DMS153 treated with DMSO at 0.1 percent for 48 hours (cell line): ENCODE measurements around the gene C4orf33.
"Not testable (repeated sequence)": the region's sequence is repeated elsewhere in the genome, so short reads cannot be mapped to it uniquely, and the experiment has no call there.

Experiments used
- DNase-seq: peaks from one replicate; lab custom pipeline; 2025; ENCODE audit not compliant: unreplicated experiment; lab: John Stamatoyannopoulos, UW

C4orf33 gene

DNA sequence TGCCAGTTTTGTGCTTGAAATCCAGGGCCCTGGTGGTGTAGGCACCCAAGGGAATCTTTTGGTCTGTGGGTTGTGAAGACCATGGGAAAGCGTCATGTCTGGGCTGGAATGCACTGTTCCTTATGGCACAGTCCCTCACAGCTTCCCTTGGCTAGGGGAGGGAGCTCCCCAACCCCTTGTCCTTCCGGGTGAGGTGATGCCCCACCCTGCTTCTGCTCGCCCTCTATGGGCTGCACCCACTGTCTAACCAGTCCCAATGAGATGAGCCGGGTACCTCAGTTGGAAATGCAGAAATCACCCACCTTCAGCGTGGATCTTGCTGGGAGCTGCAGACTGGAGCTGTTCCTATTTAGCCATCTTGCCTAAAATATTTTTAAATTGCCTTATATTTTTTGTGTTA is 30.7 kb downstream of the C4orf33 start:
- DNase-seq = not testable (repeated sequence)

DNA sequence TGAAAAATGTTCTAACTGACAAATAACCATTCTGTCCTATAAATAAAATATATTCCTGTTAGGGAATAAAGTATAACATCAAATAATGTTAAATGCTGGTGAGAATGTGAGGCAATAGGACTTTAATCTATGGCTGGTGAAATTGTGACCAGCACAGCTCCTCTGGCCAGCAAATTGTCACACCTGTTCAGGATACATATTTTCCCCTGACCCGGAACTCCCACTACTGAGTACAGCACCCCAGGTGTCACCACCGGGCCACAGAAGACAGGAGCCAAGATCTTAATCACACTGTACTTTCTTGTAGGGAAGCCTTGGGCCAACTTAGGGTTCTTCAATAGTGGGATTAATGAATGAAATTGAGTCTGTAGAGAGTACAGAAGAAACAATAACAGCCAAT is 33.2 kb downstream of the C4orf33 start:
- DNase-seq = no peak

DNA sequence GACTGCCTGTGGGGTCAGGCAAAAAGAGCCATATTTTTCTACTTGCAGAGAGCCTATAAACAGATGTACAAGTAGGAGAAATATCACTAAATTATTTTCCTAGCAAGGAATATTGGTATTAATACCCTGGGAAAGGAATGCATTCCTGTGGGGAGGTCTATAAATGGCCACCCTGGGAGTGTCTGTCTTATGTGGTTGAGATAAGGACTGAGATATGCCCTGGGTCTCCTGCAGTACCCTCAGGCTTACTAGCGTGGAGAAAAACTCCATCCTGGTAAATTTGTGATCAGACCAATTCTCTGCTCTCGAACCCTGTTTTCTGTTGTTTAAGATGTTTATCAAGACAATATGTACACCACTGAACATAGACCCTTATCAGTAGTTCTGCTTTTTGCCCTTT is 35.4 kb downstream of the C4orf33 start:
- no peak for DNase-seq

DNA sequence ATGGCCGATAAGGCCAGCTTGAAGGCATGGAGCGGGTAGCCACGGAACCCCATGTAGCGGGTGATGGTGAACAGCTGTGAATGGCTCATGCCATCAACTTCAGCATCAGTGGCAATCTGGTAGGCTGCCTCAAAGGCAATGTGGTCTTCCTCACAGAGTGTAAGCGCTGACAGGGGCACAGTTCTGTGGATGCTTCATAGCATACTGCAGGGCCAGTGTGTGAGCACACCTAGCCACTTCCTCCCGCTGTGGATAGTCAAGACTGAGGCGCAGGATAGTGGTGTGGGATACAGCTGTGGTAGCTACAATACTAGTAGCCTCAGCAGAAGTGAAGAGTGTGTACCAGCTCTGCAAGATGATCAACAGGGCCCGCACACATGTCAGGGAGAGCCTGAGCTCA is 40.5 kb downstream of the C4orf33 start:
- DNase-seq = no peak

DNA sequence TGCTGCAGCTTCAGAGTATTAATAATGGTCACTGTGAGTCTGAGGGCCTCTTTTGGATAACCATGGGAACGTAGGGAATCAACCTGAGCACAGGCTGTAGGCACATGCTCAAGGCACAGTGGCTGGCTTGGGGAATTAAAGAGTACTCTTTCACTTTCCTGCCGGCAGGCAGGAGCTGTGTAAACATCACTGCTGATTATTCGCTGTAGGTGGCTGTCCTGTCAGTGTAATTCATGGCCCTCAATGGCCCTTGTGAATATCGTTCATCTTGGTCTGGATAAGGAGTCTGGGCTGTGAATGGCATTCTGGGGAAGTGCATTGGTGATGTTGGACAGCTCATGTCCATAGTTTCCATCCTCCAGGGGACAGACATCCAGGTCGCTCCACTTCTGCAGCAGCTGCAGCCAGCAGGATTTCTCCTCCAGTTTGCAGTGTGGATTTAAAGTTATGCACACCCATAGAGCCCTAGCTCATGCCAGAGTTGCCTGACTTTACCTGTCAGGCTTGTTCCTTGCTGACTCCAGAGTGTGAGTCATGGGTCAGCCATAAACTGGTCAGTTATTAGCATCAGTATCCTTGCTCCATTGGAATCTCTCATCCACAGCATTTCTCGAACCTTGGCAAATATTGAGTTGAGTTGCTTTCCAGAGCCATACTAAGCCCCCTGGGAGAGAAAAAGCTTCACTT is 43.0 kb downstream of the C4orf33 start:
- DNase-seq = peak; percentile 17

DNA sequence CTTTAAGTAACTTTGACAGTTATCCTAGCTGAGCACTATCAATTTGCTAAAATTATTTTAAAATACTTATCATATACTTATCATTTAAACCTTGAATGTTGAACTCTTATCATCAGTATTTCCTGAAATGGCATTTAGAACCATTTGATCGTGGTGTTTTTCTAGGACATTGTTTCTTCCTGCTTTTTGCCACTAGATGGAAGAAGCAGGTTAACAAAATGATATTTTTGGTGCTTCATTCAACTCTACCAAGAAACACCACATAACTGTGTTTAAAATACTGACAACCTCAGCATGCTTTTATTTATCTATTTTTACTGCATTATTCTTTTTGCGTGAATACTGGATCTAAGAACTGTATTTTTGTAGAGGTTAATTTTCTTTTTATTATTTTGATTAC is 44.6 kb downstream of the C4orf33 start:
- no peak for DNase-seq

DNA sequence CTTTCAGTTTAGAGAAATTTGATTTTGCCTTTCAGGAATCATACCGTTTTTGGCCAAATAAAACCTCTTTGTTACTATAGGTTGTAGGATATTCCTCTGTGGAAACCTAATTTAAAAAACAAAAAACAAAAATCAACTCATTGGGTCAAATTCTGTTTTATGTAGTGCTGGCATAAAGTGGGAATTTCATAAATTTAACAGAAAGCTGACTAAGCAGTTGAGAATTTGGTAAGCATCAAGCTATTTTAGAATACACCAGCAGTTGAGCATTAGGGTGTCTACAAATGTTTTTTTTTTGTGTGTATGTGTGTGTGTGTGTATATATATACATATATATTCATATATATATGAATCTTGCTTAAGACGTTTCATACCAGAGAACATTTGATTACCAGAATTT is 47.4 kb downstream of the C4orf33 start:
- no peak for DNase-seq

DNA sequence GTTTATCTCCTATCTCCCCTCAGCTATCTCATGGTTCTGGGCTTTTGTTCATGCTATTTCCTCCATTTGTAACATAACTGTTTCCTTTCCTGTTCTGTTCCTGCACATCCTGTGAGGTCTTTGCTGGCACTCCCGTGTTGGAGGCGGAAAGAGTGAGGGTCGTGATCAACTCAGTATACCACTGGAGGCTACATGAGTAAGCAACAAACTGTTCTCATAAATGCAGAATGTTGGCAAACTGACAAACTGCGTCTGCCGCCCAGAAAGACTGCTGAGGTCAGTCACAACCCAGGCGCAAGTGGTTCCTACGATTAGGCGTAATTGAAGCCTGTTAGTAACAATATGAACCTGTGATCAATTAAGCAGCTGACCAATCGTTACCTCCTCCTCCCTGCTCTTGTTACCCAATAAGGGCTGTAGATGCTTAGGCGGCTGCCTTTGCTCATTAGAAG is 48.8 kb downstream of the C4orf33 start:
- no peak for DNase-seq

DNA sequence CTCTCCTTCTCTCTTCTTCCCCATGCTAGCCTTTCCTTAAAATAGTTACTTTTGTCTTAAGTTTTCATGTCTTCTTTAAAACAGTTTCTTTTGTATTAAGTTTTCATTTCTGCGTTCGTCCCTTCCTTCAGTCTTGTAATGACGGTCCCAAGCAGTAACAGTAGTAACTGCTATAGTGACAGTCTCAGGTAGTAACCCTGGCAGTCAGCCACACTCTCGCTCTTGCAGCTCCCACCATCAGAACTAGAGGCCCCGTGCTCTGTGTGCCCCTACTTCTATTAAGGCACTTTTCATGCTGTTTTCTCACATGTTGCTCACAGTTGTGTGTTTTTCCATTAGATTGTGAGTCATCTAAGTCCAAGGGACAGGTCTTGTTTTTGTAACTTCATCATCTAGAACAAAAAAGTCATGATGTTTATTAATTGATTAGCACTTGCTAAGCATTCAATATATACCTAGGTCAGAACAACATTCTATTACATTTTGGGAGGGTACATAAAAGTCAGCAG is 49.3 kb downstream of the C4orf33 start:
- no peak for DNase-seq

DNA sequence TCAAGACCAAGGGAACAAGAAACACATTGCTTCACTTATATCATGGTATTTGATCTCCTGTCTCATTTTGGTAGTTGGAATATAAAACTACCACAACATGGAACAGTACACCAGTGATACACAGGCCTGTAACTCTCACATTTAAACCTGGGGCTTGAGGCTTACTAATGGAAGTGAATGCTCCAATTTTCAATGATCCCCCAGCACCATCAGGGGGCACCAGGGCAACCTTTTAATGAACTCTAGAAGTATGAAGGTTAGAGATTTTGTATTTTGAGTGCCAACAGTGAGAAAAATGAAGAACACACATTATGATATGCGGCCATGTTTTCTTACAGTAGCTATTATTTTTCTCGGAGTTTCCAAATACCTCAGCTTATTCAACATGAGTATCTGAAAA is 50.7 kb downstream of the C4orf33 start:
- no peak for DNase-seq

DNA sequence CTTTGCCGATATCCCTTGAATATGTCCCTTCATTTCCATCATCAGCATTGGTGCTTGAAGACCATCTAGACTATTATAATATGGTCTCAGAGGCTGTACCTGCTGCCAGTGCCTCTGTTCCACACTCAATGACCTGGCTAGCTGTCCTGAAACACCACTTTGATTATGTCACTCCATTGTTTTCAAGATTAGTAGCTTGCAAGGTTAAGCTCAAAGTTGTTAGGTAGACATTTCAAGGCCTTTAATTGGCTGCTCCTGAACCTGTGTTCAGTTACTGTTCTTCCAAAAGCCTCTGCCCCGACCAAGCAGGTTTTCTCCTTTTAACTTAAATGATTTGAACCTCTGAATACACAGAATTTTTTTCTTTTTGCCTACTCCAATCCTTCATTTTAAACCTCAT is 52.9 kb downstream of the C4orf33 start:
- DNase-seq = no peak

DNA sequence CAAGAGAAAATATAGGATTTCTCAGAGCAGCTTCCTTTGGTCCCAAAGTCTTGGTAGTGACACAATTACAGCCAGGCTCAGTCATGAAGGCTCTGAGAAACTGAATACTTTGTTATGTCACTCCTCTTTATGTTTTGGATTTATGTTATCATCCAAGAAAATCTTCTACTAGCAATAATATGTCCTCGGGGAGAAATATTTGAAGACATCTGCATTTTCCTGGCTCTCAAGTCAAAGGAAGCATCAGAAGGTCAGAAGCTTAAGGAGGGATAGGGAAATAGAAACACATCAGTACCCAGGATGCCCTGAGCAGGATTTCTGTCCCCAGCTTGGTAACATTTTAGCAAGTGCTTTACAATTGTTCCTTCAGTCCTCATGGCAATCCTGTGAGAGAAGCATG is 54.0 kb downstream of the C4orf33 start:
- no peak for DNase-seq

DNA sequence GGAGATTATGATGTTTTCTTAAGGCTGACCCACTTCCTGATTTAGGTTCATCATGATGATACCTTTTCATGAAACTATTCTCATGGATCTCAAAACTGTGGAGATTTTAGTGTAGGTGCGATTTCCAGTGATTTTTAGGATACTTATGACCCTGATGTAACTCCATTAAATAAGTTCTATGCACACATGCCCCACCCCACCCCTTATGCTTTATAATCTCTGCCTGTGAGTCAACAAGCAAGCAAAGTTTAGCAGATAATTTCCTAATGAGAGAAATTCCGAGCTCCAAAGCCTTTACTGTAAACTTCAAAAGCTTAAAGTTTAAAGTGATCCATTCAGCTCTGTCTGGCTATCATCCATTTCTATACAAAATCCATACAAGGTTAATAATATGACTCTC is 56.4 kb downstream of the C4orf33 start:
- no peak for DNase-seq

DNA sequence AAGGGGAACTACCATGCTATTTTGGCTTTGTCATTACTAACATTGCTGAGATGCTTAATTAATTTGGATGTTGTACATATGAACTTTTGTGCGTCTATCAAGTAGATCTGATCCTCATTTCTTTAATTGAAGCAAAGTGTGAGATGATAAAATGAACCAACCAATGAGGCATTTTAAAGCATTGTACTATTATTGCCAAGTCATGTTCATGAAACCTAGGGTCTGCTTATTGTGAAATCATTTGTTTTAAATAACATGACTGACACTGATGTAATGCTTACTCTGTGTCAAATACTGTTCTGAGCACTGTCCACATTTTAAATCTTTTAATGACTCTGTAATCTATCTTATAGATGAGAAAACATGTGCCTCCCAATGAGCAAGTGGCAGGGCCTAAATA is 57.7 kb downstream of the C4orf33 start:
- no peak for DNase-seq

DNA sequence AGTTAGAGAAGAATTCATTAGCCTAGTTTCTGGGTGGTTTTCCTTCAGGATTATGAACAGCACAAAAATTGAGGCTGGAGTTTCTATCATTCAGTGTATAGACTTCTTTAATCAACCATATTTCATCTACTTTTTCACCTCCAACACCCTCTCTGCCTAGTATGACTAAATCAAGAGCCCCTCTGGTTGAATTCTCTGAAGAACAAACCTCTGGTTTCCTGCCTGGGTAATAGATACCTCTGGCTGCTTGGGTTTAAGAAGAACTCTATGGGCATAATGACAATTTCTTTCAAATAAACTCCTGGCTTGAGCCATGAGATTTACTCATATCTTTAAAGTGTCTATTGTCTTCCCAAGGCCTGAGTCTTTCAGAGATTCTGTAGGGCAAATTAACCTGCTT is 66.5 kb downstream of the C4orf33 start:
- no peak for DNase-seq

DNA sequence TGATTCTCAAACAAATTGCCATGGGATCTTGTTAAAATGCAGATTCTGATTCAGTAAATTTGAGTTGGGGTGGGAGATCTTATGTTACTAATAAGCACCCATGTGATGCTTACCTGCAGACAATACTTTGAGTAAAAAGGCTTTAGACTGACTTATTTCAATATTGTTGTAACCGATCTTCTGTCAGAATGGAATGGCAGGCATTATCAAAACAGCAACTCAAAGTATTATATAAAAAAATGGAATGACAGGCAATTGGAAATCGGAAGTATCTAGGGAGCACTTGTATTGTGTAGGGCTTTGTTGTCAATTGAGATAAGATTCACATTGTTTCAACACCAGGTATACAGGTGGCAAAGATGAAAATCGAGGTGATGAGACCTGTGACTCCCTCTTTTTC is 67.5 kb downstream of the C4orf33 start:
- DNase-seq = no peak

DNA sequence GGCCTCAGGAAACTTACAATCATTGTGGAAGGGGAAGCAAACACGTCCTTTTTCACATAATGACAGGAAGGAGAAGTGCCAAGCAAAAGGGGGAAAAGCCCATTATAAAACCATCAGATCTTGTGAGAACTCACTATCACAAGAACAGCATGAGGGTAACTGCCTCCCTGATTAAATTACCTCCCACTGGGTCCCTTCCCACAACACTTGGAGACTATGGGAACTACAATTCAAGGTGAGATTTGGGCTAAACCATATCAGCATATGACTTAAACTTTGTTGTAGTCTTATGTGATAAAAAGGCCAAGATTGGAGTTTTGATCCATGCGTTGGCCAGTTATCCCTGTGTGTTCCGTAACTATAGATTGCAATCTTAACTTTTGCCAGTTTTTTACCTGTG is 68.3 kb downstream of the C4orf33 start:
- no peak for DNase-seq
